Right cardiac atrium (tissue), 5 donors: ENCODE measurements around the gene PAK5. TPM values are rescaled to one million over a fixed set of nuclear protein-coding genes. Genes with fewer than 3 reads are reported as not detected.

Experiments
- ATAC-seq, 2 donors: fragments of 200-7000 bp; cut with Tn5 transposase; one replicate each; pipeline versions ENCODE4 v1.8.0 to v1.9.1; 2020; ENCODE audit warnings: moderate library complexity in 2 of 2, mild to moderate bottlenecking in 1 of 2
- DNase-seq, 3 donors: peaks; one replicate each; pipeline ENCODE4 v3.0.0-alpha.2; 2020
- H3K27ac ChIP-seq: one replicate; pipeline ENCODE4 v1.5.1; 2013; ENCODE audit warnings: mild to moderate bottlenecking, low read length, control low read depth, moderate library complexity
- H3K27me3 ChIP-seq: one replicate; pipeline ENCODE4 v1.6.1; 2013; ENCODE audit not compliant: control insufficient read depth, insufficient read depth
- H3K4me1 ChIP-seq: one replicate; pipeline ENCODE4 v1.6.1; 2013; ENCODE audit warnings: low read length; ENCODE audit not compliant: control insufficient read depth, insufficient read depth
- H3K4me3 ChIP-seq: one replicate; pipeline ENCODE4 v1.5.1; 2013; ENCODE audit warnings: low read length, control low read depth
- H3K9me3 ChIP-seq: one replicate; pipeline ENCODE4 v1.6.1; 2013; ENCODE audit warnings: low read length; ENCODE audit not compliant: control insufficient read depth
- WGBS: extraction: QIAGEN DNeasy Blood & Tissue Kit; methylation state at CpG from one replicate; pipeline ENCODE4 v1.1.7; 2013; 5-methylcytosine and 5-hydroxymethylcytosine counted together
- intact Hi-C, 4 donors: fragments of 100-400 bp; cut with DNase I; formaldehyde crosslinking; loops; one replicate each; pipeline versions ENCODE4 v1.11.0 to v1.14.0; 2022 to 2023
- polyA plus RNA-seq: library from polyadenylated mRNA; stranded (reverse); fragments of 200-250 nt; gene quantifications from one replicate; pipeline ENCODE4 v1.2.3, GENCODE V29; 2013
- total RNA-seq, 4 donors: library from RNA; stranded (reverse); fragmentation: NEBNext Ultra II Directional; extraction: Animal tissue kit (Norgen Biotek cat#: 25700); gene quantifications; one replicate each; pipeline ENCODE4 v1.2.1, GENCODE V29; 2021
- donor health status: healthy with polysubstance abuse.
- donor health status: DM: no; HTN: yes; CAD: no.
- donor health status: DM: no; HTN: no; CAD: no.
- donor health status: DM: no; HTN: yes; CAD: no; lungs with severe emphysema.
- donor health status: DM: yes; HTN: yes; CAD: no.

The PAK5 gene
- total and polyA plus RNA-seq, 5 donors = 0.06 to 0.09 (median 0.07) TPM; not detected in 2

- peaks cover 3% of the 10 kb centered on the region for H3K4me1 ChIP-seq
- ATAC-seq (no peak), DNase-seq (no peak)
- WGBS = 11% methylated on average over 30 of the region's 30 CpGs
- no peak overlapping the region for H3K4me3 ChIP-seq
- intact Hi-C loops = no loop called here
- peaks cover under 1% of the 10 kb centered on the region for H3K27me3 ChIP-seq
- H3K27ac ChIP-seq = no peak overlapping the region
- H3K9me3 ChIP-seq = no peaks in the 10 kb centered on the region
Observed at GRCh38 chr20:9508696-9509178, 330.1 kb downstream of the PAK5 start.

DNA sequence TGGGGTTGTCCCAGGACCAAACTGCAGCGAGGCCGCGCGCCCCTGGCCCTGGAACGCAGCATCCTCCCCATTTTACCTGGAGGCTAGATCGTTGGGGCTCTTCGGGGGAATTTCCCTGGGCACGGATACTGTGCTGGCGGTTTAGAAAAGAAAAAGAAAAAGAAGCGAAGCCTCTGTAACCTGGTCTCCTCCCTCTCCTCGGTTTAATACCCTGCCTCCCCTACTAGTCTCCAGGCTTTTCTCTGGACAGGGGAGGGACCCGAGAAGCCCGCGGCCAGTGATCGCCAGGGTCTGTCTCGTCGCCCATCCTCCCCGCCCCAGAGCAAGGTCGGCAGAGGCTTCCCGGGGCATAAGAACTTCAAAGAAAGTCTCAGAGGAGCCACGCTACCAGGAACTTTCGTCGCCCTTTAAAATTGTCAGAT lies 330.6 kb downstream of the PAK5 start:
- DNase-seq (no peak), ATAC-seq (no peak)
- Histone ChIP-seq H3K27ac (no peak overlapping the region), H3K27me3 (no peaks in the 10 kb centered on the region), H3K4me1 (peaks cover 3% of the 10 kb centered on the region), H3K9me3 (no peaks in the 10 kb centered on the region), H3K4me3 (no peak overlapping the region)
- WGBS = 8% methylated on average over 23 of the region's 23 CpGs
- intact Hi-C loops = no loop called here

- Histone ChIP-seq H3K27ac (no peak overlapping the region), H3K27me3 (no peaks in the 10 kb centered on the region), H3K9me3 (no peaks in the 10 kb centered on the region), H3K4me1 (peaks cover 3% of the 10 kb centered on the region), H3K4me3 (no peak overlapping the region)
- intact Hi-C loops = no loop called here
- DNase-seq (peak in 1 of 3 donors; percentile 47), ATAC-seq (no peak)
- WGBS = 15% methylated on average over 37 of the region's 37 CpGs
Observed at GRCh38 chr20:9507544-9508239, 331.2 kb downstream of the PAK5 start.

DNA sequence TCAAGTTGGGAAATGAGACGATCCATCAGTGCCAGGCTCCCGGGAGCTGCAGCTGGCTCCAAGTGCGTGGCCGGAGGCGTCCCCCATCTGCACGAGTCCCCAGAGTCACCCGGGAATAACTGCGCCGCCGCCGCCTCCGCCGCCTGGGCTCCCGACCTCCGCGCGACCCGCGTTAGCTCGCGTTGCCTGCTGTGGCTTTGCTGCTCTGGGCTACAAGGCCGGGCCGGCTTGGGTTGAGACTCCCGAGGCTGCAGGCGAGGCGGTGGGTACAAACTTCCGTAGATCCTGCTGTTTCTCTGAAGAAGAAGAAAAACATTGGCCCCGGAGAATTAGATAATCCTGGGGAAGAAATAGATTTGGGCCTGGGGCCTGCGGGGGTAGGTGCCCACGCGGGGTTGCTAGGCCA lies 331.9 kb downstream of the PAK5 start:
- H3K27me3 ChIP-seq = no peaks in the 10 kb centered on the region
- ATAC-seq (no peak), DNase-seq (peak in 1 of 3 donors; percentile 50)
- H3K9me3 ChIP-seq = no peaks in the 10 kb centered on the region
- H3K4me3 ChIP-seq = peak overlapping the region; percentile 26
- H3K27ac ChIP-seq = no peak overlapping the region
- H3K4me1 ChIP-seq = peaks cover 3% of the 10 kb centered on the region
- 4% methylated on average over 31 of the region's 31 CpGs for WGBS
- intact Hi-C loops = no loop called here

DNA sequence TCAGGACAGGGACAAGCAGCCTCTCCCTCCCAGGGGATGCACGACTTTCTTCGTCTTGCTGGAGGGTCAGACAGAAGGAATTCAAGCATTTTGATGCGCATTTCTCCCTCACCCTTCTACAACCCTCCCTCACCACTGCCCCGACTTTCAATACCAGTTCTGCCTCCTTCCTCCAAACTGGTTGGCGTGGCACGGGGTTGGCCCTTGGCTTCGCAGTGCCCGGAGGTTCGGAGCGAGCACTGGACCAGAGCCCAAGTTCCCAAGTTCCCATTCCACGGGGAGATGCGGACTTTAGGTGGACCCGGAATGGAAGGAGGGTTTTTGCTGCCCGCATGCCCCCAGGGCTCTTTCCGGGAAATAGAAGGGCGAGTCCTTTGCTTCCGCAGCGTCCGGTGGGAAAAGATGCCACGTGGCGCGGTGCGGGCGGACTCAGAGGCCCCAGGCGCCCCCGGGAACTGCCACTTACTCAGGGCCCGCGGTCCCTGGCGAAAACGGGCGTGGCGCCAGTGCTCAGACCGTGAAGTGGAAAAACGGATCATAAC lies 332.5 kb downstream of the PAK5 start:
- ATAC-seq = no peak

DNA sequence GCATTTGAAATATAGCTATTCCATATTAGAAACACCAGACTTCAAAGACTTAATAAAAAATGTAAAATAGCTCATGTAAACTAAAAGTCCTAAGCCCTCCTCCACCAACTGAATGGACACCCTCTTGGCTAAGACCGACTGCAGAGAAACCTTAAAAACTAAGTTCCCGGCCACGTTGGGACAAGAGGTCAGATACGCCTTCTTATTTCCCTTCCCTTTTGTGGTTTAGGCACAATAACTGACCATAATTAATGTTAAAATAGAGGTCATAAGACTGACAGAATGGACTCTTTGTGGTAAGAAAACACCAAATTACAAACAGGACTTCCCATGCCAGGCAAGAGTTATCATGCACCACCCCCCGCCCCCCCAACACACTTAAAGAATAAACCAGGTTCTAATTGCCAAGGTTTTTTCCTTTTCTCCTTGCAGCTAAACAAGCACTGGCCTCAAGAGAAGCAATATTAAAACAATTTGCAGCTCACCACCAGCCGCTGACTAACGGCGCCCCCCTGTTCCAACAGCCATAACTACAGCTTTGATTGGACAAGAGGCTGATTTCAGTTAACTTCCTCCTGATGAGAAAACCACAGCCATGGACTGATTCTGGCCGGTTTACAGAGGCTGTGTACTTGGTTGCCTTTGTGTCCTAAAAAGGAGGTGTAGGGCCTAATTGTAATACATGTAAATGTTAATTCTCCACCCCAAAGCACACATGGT lies 335.2 kb downstream of the PAK5 start:
- WGBS = 53% methylated on average over 9 of the region's 9 CpGs
- Histone ChIP-seq H3K9me3 (no peaks in the 10 kb centered on the region), H3K4me3 (no peak overlapping the region), H3K27ac (no peak overlapping the region), H3K27me3 (no peaks in the 10 kb centered on the region), H3K4me1 (peaks cover 3% of the 10 kb centered on the region)
- ATAC-seq = no peak
- DNase-seq = no peak
- intact Hi-C loops = no loop called here

More for the DNA sequence above, 332.5 kb downstream of the PAK5 start:
- Histone ChIP-seq H3K4me3 (no peak overlapping the region), H3K9me3 (no peaks in the 10 kb centered on the region), H3K4me1 (peaks cover 3% of the 10 kb centered on the region), H3K27ac (no peak overlapping the region), H3K27me3 (no peaks in the 10 kb centered on the region)
- intact Hi-C loops = no loop called here
- DNase-seq = peak in 2 of 3 donors; percentile 57 to 61
- WGBS = 12% methylated on average over 34 of the region's 34 CpGs

DNA sequence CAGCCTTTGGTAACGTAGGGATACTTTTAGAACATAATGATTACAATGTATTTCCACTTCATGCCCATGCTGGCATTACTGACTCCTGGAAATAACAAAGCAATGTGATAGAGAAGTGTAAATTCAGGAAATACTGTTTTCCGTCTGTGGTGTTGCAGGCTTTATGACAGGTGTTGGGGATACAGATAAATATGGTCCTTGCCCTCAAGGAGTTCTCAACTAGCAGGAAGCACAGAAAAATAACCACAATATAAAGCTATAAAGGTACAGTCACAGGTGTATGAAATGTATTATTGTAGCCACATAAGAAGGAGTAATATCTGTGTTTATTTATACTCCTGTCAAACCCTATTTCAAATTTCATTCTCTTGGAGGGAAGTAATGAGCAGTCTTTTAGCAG lies 337.4 kb downstream of the PAK5 start:
- H3K27ac ChIP-seq = no peak overlapping the region
- H3K27me3 ChIP-seq = no peaks in the 10 kb centered on the region
- intact Hi-C loops = no loop called here
- H3K4me3 ChIP-seq = no peak overlapping the region
- WGBS = 83% methylated on average over 2 of the region's 2 CpGs
- ATAC-seq (no peak), DNase-seq (no peak)
- no peaks in the 10 kb centered on the region for H3K4me1 ChIP-seq
- H3K9me3 ChIP-seq = no peaks in the 10 kb centered on the region

DNA sequence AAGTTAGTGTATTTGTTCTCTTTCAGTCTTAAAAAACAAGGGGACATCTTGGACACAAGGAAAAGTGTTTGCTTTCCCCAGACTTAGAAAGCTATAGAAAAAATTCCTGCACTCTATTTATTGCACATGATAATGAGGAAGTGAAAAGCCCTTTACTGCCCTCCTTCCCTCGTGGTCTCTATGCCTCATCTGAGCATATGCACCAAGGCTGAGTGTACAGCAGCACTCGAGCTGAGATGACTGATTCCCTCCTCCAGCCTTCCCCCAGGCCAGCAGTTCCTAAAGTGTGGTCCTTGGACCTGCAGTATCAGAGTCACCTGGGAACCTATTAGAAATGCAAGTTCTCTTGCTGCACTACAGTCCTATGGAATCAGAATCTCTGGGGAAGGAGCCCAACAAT lies 338.8 kb downstream of the PAK5 start:
- H3K4me3 ChIP-seq = no peak overlapping the region
- 35% methylated on average over 2 of the region's 2 CpGs for WGBS
- H3K27me3 ChIP-seq = no peaks in the 10 kb centered on the region
- ATAC-seq (no peak), DNase-seq (no peak)
- intact Hi-C loops = no loop called here
- H3K9me3 ChIP-seq = no peaks in the 10 kb centered on the region
- H3K4me1 ChIP-seq = no peaks in the 10 kb centered on the region
- no peak overlapping the region for H3K27ac ChIP-seq

DNA sequence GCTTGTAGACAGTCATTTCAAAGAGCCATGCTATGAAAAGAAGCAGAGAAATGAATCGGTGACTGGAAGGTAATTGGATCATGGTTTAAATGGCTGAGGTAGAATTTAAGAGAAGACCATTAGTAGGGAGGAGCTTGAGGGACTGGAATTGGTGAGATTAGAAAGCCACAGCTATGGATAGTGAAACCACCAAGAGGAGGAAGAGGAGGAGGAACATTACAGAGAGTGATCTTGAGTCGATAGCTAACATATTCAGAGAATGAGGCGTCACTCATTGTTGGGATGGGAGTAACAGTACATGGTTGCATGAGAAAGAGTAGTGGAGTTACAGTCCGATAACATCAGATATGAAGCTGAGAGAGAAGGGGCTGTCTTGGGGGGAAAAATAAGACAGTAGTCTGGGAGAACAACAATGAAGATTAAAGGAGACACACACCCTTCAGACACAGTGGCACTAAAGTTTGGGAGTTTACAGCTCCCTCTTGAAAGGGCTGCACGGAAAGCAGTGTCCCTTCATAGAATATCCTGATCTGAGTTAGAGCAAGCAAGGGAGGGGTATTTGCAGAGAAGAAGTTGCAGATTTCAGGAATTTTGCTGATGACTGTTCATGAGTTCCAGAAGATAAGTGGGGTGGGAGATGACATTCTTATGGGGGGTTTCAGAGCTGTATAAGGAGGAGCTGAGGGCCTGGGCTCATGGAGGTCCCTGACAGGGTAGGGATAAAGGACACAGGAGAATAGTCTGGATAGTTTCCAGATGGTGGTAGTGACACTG lies 339.6 kb downstream of the PAK5 start:
- DNase-seq = no peak
- H3K27me3 ChIP-seq = no peaks in the 10 kb centered on the region
- intact Hi-C loops = no loop called here
- H3K27ac ChIP-seq = no peak overlapping the region
- H3K4me1 ChIP-seq = no peaks in the 10 kb centered on the region
- WGBS = 84% methylated on average over 5 of the region's 5 CpGs
- no peak overlapping the region for H3K4me3 ChIP-seq
- H3K9me3 ChIP-seq = no peaks in the 10 kb centered on the region
- no peak for ATAC-seq

- H3K4me3 ChIP-seq = no peak overlapping the region
- H3K4me1 ChIP-seq = no peaks in the 10 kb centered on the region
- H3K27ac ChIP-seq = no peak overlapping the region
- no peaks in the 10 kb centered on the region for H3K9me3 ChIP-seq
- ATAC-seq = no peak
- DNase-seq = no peak
- WGBS = 72% methylated on average over 4 of the region's 4 CpGs
- intact Hi-C loops = no loop called here
- no peaks in the 10 kb centered on the region for H3K27me3 ChIP-seq
Observed at GRCh38 chr20:9498322-9498721, 340.6 kb downstream of the PAK5 start.

DNA sequence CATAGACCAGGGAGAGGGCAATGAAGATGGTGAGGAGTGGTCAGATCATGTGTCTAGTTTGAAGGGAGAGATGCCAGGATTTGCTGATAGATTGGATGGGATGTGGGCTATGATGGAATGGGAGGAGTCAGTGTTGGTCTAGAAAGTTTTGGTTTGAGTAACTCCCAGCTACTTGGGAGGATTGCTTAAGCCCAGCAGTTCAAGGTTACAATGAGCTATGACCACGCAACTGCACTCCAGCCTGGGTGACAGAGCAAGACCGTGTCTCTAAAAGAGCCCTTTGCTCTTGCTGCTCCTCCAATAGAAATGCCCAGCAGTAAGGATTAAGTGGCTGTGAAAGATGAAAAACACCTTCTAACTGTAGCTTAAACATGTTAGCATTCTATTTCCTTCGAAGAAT lies 342.7 kb downstream of the PAK5 start:
- DNase-seq = no peak
- ATAC-seq = no peak
- 95% methylated on average over 3 of the region's 3 CpGs for WGBS
- Histone ChIP-seq H3K27me3 (no peaks in the 10 kb centered on the region), H3K27ac (no peak overlapping the region), H3K4me1 (no peaks in the 10 kb centered on the region), H3K4me3 (no peak overlapping the region), H3K9me3 (no peaks in the 10 kb centered on the region)
- intact Hi-C loops = no loop called here
